Panc1 (cell line): Measurements from ENCODE around the gene KTN1. TPM values are rescaled to one million over a fixed set of nuclear protein-coding genes. Genes with fewer than 3 reads are reported as not detected.

ENCODE experiments used
- ATAC-seq: fragments of 200-7000 bp; cut with Tn5 transposase; 2 replicates; pipeline ENCODE4 v1.9.1; 2020; ENCODE audit warnings: mild to moderate bottlenecking, moderate library complexity
- BruUV-seq: library from RNA; stranded (reverse); fragments of 400-500 nt; replicated peaks from 2 replicates; lab custom pipeline; 2021; lab: Mats Ljungman, UMichigan
- CTCF ChIA-PET: fragments of 300-600 bp; sonication (Branson Sonifier 250); formaldehyde crosslinking; loops from one replicate; lab custom pipeline; 2022; ENCODE audit warnings: antibody characterized with exemption; lab: Charles Lee
- POLR2A ChIA-PET: fragments of 300-600 bp; sonication (Branson Sonifier 250); formaldehyde crosslinking; loops from one replicate; lab custom pipeline; 2022; ENCODE audit warnings: antibody characterized with exemption; lab: Charles Lee
- DNase-seq: peaks from one replicate; pipeline ENCODE4 v3.0.0-alpha.2; 2010; ENCODE audit warnings: low read depth, low spot score
- H3K27ac ChIP-seq: 2 replicates; pipeline ENCODE4 v1.5.1; 2011; ENCODE audit warnings: mild to moderate bottlenecking, low read length, inconsistent platforms
- H3K27me3 ChIP-seq: fragments of 200-500 bp; sonication (Bioruptor generic); 2 replicates; pipeline ENCODE4 v1.6.0; 2014; ENCODE audit warnings: low read length, inconsistent platforms; ENCODE audit not compliant: control insufficient read depth, insufficient read depth
- H3K36me3 ChIP-seq: fragments of 200-500 bp; sonication (Bioruptor generic); 2 replicates; pipeline ENCODE4 v1.5.1; 2014; ENCODE audit warnings: inconsistent platforms, mild to moderate bottlenecking, low read length, moderate library complexity; ENCODE audit not compliant: control insufficient read depth, insufficient read depth
- H3K4me1 ChIP-seq: 2 replicates; pipeline ENCODE4 v1.5.1; 2011; ENCODE audit warnings: inconsistent platforms, mild to moderate bottlenecking, low read length, moderate library complexity; ENCODE audit not compliant: control insufficient read depth, insufficient read depth
- H3K4me3 ChIP-seq, 2 experiments: 2 replicates each; pipeline ENCODE4 v1.5.1; 2011 to 2012; ENCODE audit warnings: low read depth in 2 of 2, low read length in 2 of 2, mild to moderate bottlenecking in 2 of 2, inconsistent platforms in 1 of 2, moderate library complexity in 1 of 2
- H3K9me3 ChIP-seq: fragments of 200-500 bp; sonication (Bioruptor generic); 2 replicates; pipeline ENCODE4 v1.5.1; 2014; ENCODE audit warnings: low read depth, mild to moderate bottlenecking, inconsistent platforms, low read length, moderate library complexity; ENCODE audit not compliant: control insufficient read depth, insufficient read depth
- POLR2AphosphoS5 ChIP-seq: IDR thresholded peaks from 2 replicates; pipeline ENCODE4 v1.6.1; 2012; ENCODE audit warnings: mild to moderate bottlenecking, low read depth, low read length, moderate library complexity
- SIN3A ChIP-seq: IDR thresholded peaks from 2 replicates; pipeline ENCODE4 v1.6.1; 2012; ENCODE audit warnings: low read depth, mild to moderate bottlenecking, low read length, moderate library complexity, borderline replicate concordance; ENCODE audit not compliant: insufficient read depth
- TCF7L2 ChIP-seq: IDR thresholded peaks from 2 replicates; pipeline ENCODE4 v1.6.1; 2011; ENCODE audit warnings: mild to moderate bottlenecking, low read depth, low read length, inconsistent platforms
- in situ Hi-C: cut with HindIII; loops from 2 replicates; pipeline ENCODE4 v1.10.0; 2016; ENCODE audit warnings: low sequenced_read_pairs, low pct_unique_long_range_greater_than_20kb
- intact Hi-C: fragments of 100-400 bp; cut with micrococcal nuclease; formaldehyde crosslinking; loops from one replicate; pipeline ENCODE4 v1.10.0; 2022; ENCODE audit not compliant: unreplicated experiment
- total RNA-seq: library from RNA; stranded (reverse); gene quantifications from one replicate; pipeline ENCODE4 v1.2.1, GENCODE V29; 2021; ENCODE audit not compliant: unreplicated experiment
- TF ChIP-seq, protein P1 (sequence below): fragments of 450-650 bp; IDR thresholded peaks from 2 replicates; pipeline ENCODE4 v1.5.1; 2017; ENCODE audit warnings: mild to moderate bottlenecking
- TF ChIP-seq, protein P2 (sequence below), 2 experiments: IDR thresholded peaks; 2 replicates each; pipeline ENCODE4 v1.6.1; 2011 to 2012; ENCODE audit warnings: low read depth in 2 of 2, control low read depth in 1 of 2, low read length in 1 of 2, mild to moderate bottlenecking in 1 of 2, moderate library complexity in 1 of 2; ENCODE audit not compliant: insufficient read depth in 1 of 2

Gene KTN1
- total RNA-seq, 1 experiment from 2014 or later, result 310 TPM

DNA sequence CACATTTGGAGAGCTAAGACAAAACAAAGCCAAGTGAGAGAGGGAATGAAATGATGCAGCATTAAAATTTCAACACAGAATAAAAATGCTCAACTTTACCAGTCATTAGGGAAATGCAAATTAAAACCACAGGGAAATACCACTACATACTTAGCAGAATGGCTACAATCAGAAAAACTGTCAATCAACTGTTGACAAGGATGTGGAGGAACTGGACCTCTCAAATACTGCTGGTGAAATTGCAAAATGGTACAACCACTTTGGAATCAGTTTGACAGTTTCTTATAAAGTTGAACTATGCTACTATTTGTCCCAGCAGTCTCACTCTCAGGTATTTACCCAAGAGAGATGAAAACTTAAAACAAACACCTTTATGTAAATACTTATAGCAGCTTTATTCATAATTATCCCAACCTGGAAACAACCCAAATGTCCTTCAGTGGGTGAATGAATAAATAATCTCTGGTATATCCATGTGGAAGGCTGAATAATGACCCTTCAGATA lies 43.8 kb upstream of the KTN1 start:
- TF ChIP-seq POLR2AphosphoS5 (no peak), TCF7L2 (no peak), SIN3A (no peak)
- TF ChIP-seq, protein P1, sequence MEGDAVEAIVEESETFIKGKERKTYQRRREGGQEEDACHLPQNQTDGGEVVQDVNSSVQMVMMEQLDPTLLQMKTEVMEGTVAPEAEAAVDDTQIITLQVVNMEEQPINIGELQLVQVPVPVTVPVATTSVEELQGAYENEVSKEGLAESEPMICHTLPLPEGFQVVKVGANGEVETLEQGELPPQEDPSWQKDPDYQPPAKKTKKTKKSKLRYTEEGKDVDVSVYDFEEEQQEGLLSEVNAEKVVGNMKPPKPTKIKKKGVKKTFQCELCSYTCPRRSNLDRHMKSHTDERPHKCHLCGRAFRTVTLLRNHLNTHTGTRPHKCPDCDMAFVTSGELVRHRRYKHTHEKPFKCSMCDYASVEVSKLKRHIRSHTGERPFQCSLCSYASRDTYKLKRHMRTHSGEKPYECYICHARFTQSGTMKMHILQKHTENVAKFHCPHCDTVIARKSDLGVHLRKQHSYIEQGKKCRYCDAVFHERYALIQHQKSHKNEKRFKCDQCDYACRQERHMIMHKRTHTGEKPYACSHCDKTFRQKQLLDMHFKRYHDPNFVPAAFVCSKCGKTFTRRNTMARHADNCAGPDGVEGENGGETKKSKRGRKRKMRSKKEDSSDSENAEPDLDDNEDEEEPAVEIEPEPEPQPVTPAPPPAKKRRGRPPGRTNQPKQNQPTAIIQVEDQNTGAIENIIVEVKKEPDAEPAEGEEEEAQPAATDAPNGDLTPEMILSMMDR, result no peak
- TF ChIP-seq, protein P2, sequence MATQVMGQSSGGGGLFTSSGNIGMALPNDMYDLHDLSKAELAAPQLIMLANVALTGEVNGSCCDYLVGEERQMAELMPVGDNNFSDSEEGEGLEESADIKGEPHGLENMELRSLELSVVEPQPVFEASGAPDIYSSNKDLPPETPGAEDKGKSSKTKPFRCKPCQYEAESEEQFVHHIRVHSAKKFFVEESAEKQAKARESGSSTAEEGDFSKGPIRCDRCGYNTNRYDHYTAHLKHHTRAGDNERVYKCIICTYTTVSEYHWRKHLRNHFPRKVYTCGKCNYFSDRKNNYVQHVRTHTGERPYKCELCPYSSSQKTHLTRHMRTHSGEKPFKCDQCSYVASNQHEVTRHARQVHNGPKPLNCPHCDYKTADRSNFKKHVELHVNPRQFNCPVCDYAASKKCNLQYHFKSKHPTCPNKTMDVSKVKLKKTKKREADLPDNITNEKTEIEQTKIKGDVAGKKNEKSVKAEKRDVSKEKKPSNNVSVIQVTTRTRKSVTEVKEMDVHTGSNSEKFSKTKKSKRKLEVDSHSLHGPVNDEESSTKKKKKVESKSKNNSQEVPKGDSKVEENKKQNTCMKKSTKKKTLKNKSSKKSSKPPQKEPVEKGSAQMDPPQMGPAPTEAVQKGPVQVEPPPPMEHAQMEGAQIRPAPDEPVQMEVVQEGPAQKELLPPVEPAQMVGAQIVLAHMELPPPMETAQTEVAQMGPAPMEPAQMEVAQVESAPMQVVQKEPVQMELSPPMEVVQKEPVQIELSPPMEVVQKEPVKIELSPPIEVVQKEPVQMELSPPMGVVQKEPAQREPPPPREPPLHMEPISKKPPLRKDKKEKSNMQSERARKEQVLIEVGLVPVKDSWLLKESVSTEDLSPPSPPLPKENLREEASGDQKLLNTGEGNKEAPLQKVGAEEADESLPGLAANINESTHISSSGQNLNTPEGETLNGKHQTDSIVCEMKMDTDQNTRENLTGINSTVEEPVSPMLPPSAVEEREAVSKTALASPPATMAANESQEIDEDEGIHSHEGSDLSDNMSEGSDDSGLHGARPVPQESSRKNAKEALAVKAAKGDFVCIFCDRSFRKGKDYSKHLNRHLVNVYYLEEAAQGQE (IDR thresholded peaks at IDR 0.05; ENCODE audit: insufficient read depth in 1 of 2, low read depth in 2 of 2, low read length in 1 of 2), result no peak
- no TSS peak for BruUV-seq
- no peaks in the 10 kb centered on the region for H3K27me3 ChIP-seq
- in situ Hi-C loops (no loop called here), intact Hi-C loops (no loop called here)
- 0 out of 2 replicates have a peak overlapping the region, but pooled peaks have one; percentile 18 for H3K27ac ChIP-seq
- DNase-seq, result no peak
- H3K36me3 ChIP-seq, result no peaks in the 10 kb centered on the region
- no peak overlapping the region for H3K4me3 ChIP-seq
- CTCF ChIA-PET, result no interaction called here
- peaks cover 11% of the 10 kb centered on the region for H3K4me1 ChIP-seq
- POLR2A ChIA-PET, result interaction anchor here (0.7 kb wide), 1 partner anchor 349 kb away, joined by 3 read pairs; no protein-coding TSS in a partner anchor
- peaks cover 6% of the 10 kb centered on the region; the same call in 1 of the 2 replicates for H3K9me3 ChIP-seq
- no peak for ATAC-seq

GRCh38 chr14:55537782-55538181 lies 42.2 kb upstream of the KTN1 start:
- Histone ChIP-seq H3K36me3 (no peaks in the 10 kb centered on the region), H3K27ac (no peak overlapping the region), H3K27me3 (no peaks in the 10 kb centered on the region), H3K4me1 (peaks cover 24% of the 10 kb centered on the region), H3K9me3 (peaks cover 6% of the 10 kb centered on the region; the same call in 1 of the 2 replicates), H3K4me3 (no peak overlapping the region)
- ChIA-PET CTCF (no interaction called here), POLR2A (no interaction called here)
- DNase-seq (no peak), ATAC-seq (no peak)
- no TSS peak for BruUV-seq
- in situ Hi-C loops (no loop called here), intact Hi-C loops (no loop called here)
- TF ChIP-seq SIN3A, result no peak
- TF ChIP-seq, protein P2 (IDR thresholded peaks at IDR 0.05; ENCODE audit: insufficient read depth in 1 of 2, low read depth in 2 of 2, low read length in 1 of 2), result no peak
- no peak for TF ChIP-seq POLR2AphosphoS5
- TF ChIP-seq TCF7L2, result no peak
- TF ChIP-seq, protein P1, result no peak
